GM19372 (cell line): Measurements from ENCODE around the gene NCK2.

ENCODE experiments used
- ATAC-seq: cut with Tn5 transposase; IDR thresholded peaks from one replicate; pipeline ENCODE4 v1.9.1; 2021; ENCODE audit warnings: mild to moderate bottlenecking, low read depth, moderate library complexity; ENCODE audit not compliant: unreplicated experiment

Gene NCK2

GRCh38 chr2:105734762-105735538, 9.8 kb upstream of the NCK2 start:
- no peak for ATAC-seq

- ATAC-seq, result no peak
These were observed 8.6 kb upstream of the NCK2 start for GRCh38 chr2:105736145-105736544.

- ATAC-seq, result no peak
These were observed 6.6 kb upstream of the NCK2 start for GRCh38 chr2:105737980-105738657.

- no peak for ATAC-seq
These were observed 6.0 kb upstream of the NCK2 start for GRCh38 chr2:105738658-105739241.

GRCh38 chr2:105739426-105739825, 5.3 kb upstream of the NCK2 start:
- ATAC-seq, result no peak

GRCh38 chr2:105739944-105740530, 4.7 kb upstream of the NCK2 start:
- no peak for ATAC-seq

GRCh38 chr2:105741174-105741573, 3.5 kb upstream of the NCK2 start:
- ATAC-seq, result no peak

- ATAC-seq, result no peak
These were observed 3.1 kb upstream of the NCK2 start for GRCh38 chr2:105741617-105742016.

- peak; percentile 70 for ATAC-seq
These were observed 412 bp upstream of the NCK2 start for GRCh38 chr2:105744091-105744908.

- peak; percentile 31 for ATAC-seq
These were observed 1.7 kb downstream of the NCK2 start for GRCh38 chr2:105746177-105747080.

GRCh38 chr2:105747254-105747894, 2.7 kb downstream of the NCK2 start:
- no peak for ATAC-seq

GRCh38 chr2:105747991-105748390, 3.3 kb downstream of the NCK2 start:
- ATAC-seq, result no peak

GRCh38 chr2:105748566-105748965, 3.9 kb downstream of the NCK2 start:
- no peak for ATAC-seq

- no peak for ATAC-seq
These were observed 5.1 kb downstream of the NCK2 start for GRCh38 chr2:105749583-105750400.

- no peak for ATAC-seq
These were observed 6.0 kb downstream of the NCK2 start for GRCh38 chr2:105750735-105751134.

GRCh38 chr2:105751272-105751671, 6.6 kb downstream of the NCK2 start:
- ATAC-seq, result no peak

- ATAC-seq, result no peak
These were observed 8.1 kb downstream of the NCK2 start for GRCh38 chr2:105752691-105753358.

- no peak for ATAC-seq
These were observed 8.7 kb downstream of the NCK2 start for GRCh38 chr2:105753380-105753779.
